Measurements from ENCODE around the gene SLC27A6.

GRCh38 chr5:129048509-129048908 is 83.2 kb downstream of the SLC27A6 start:
- TF ChIP-seq POLR2AphosphoS5 (IDR thresholded peaks at IDR 0.05; ENCODE audit: insufficient read depth in 1 of 2, low read depth in 1 of 2) (no peak), CTCF (IDR thresholded peaks at IDR 0.05) (no peak), POLR2A (IDR thresholded peaks at IDR 0.05) (no peak)
